ENCODE data around the gene SMAD9.
A peak's percentile ranks its signal among the peaks of the same experiment; 100 is the strongest.

SMAD9 gene

GRCh38 chr13:36919833-36920615, at the start of gene SMAD9:
TSS of gene SMAD9 (minus strand) at chr13:36920238. CDS start at chr13:36879689, 40,549 bp downstream.
- no peak within 1 kb of the TSS for H3K9ac ChIP-seq (ENCODE audit: low read depth, low read length)
- no peaks in the 10 kb centered on the region for H3K36me3 ChIP-seq (ENCODE audit: control insufficient read depth, insufficient read depth, low read length)
- no peak within 1 kb of the TSS for H3K27ac ChIP-seq (ENCODE audit: low read depth, low read length)
- H3K4me3 ChIP-seq (ENCODE audit: low read depth, low read length), result peak within 1 kb of the TSS; percentile 62
- H3K4me1 ChIP-seq (ENCODE audit: control insufficient read depth, insufficient read depth, low read length), result peaks cover 11% of the 10 kb centered on the region; the same call in 1 of the 2 replicates
- peaks cover 50% of the 10 kb centered on the region for H3K27me3 ChIP-seq (ENCODE audit: control insufficient read depth, insufficient read depth, low read length)
- no peaks in the 10 kb centered on the region for H3K9me3 ChIP-seq (ENCODE audit: control insufficient read depth, insufficient read depth, low read length)

DNA sequence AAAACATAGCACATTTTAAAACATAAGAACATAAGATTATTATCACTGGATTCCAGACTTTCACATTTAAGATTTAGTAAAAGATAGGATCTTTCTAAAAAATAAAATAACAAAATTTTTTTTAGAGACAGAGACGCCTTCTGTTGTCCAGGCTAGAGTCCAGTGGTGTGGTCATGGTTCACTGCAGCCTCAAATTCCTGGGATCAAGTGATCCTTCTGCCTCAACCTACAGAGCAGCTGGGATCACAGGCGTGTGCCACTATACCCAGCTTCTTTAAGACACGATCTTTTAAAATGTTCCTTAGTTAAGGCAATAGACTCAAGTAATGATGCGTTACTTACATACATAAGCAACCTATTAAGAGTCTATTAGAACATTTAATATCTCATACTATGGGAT, 46.4 kb upstream of the SMAD9 start:
- Histone ChIP-seq H3K4me1 (ENCODE audit: control insufficient read depth, insufficient read depth, low read length) (no peaks in the 10 kb centered on the region), H3K27me3 (ENCODE audit: control insufficient read depth, insufficient read depth, low read length) (no peaks in the 10 kb centered on the region), H3K9me3 (ENCODE audit: control insufficient read depth, insufficient read depth, low read length) (no peaks in the 10 kb centered on the region), H3K27ac (ENCODE audit: low read depth, low read length) (no peak overlapping the region), H3K36me3 (ENCODE audit: control insufficient read depth, insufficient read depth, low read length) (peaks cover 64% of the 10 kb centered on the region), H3K4me3 (ENCODE audit: low read depth, low read length) (no peak overlapping the region), H3K9ac (ENCODE audit: low read depth, low read length) (no peak overlapping the region)

GRCh38 chr13:36965767-36966166, 45.7 kb upstream of the SMAD9 start:
- Histone ChIP-seq H3K4me3 (ENCODE audit: low read depth, low read length) (no peak overlapping the region), H3K27me3 (ENCODE audit: control insufficient read depth, insufficient read depth, low read length) (no peaks in the 10 kb centered on the region), H3K9ac (ENCODE audit: low read depth, low read length) (no peak overlapping the region), H3K27ac (ENCODE audit: low read depth, low read length) (no peak overlapping the region), H3K4me1 (ENCODE audit: control insufficient read depth, insufficient read depth, low read length) (no peaks in the 10 kb centered on the region), H3K9me3 (ENCODE audit: control insufficient read depth, insufficient read depth, low read length) (no peaks in the 10 kb centered on the region), H3K36me3 (ENCODE audit: control insufficient read depth, insufficient read depth, low read length) (peaks cover 65% of the 10 kb centered on the region)

- H3K9ac ChIP-seq (ENCODE audit: low read depth, low read length), result no peak overlapping the region
- H3K27me3 ChIP-seq (ENCODE audit: control insufficient read depth, insufficient read depth, low read length), result no peaks in the 10 kb centered on the region
- no peak overlapping the region for H3K27ac ChIP-seq (ENCODE audit: low read depth, low read length)
- peaks cover 41% of the 10 kb centered on the region for H3K36me3 ChIP-seq (ENCODE audit: control insufficient read depth, insufficient read depth, low read length)
- no peak overlapping the region for H3K4me3 ChIP-seq (ENCODE audit: low read depth, low read length)
- peaks cover 5% of the 10 kb centered on the region; the same call in 1 of the 2 replicates for H3K4me1 ChIP-seq (ENCODE audit: control insufficient read depth, insufficient read depth, low read length)
- H3K9me3 ChIP-seq (ENCODE audit: control insufficient read depth, insufficient read depth, low read length), result no peaks in the 10 kb centered on the region
These were observed 39.5 kb upstream of the SMAD9 start for GRCh38 chr13:36959456-36960116.

- no peaks in the 10 kb centered on the region for H3K27me3 ChIP-seq (ENCODE audit: control insufficient read depth, insufficient read depth, low read length)
- H3K9ac ChIP-seq (ENCODE audit: low read depth, low read length), result no peak overlapping the region
- H3K4me1 ChIP-seq (ENCODE audit: control insufficient read depth, insufficient read depth, low read length), result peaks cover 5% of the 10 kb centered on the region; the same call in 1 of the 2 replicates
- H3K4me3 ChIP-seq (ENCODE audit: low read depth, low read length), result no peak overlapping the region
- H3K27ac ChIP-seq (ENCODE audit: low read depth, low read length), result no peak overlapping the region
- H3K9me3 ChIP-seq (ENCODE audit: control insufficient read depth, insufficient read depth, low read length), result no peaks in the 10 kb centered on the region
- H3K36me3 ChIP-seq (ENCODE audit: control insufficient read depth, insufficient read depth, low read length), result peaks cover 33% of the 10 kb centered on the region
These were observed 34.5 kb upstream of the SMAD9 start for GRCh38 chr13:36954542-36954941.

DNA sequence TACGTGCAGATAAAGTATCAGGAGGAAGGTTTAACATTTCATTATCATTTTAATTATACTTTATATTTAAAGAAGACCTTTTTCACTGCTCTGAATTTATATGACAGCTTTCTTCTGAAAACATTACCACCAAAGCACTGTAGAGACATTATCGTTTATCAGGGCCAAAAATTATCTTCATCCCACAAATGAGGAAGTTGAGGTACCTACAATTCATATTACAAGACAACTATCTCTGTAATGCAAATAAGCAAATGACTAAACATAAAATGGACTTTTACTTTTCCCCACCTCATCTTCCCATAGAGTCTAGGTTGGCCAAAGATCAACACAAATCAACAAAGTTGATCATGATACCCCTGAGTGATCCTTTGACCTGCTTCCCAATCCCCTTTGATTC, 30.9 kb upstream of the SMAD9 start:
- Histone ChIP-seq H3K4me1 (ENCODE audit: control insufficient read depth, insufficient read depth, low read length) (peaks cover 5% of the 10 kb centered on the region; the same call in 1 of the 2 replicates), H3K36me3 (ENCODE audit: control insufficient read depth, insufficient read depth, low read length) (peaks cover 36% of the 10 kb centered on the region), H3K27ac (ENCODE audit: low read depth, low read length) (no peak overlapping the region)

DNA sequence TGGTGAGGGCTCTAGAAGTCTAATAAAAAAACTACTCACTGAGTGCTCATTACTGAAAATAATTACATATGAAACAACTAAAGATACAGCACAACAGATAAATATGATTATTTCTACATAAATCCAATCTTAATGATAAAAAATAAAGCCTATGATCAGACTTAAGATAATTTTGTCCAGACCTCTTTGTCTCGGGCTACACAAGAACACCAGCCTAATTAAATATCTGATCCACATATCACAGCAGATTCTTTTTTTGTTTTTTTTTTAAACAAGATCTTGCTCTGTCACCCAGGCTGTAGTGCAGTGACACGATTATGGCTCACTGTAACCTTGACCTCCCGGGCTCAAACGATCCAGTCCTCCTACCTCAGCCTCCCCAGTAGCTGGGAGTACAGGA, 30.3 kb upstream of the SMAD9 start:
- Histone ChIP-seq H3K9me3 (ENCODE audit: control insufficient read depth, insufficient read depth, low read length) (no peaks in the 10 kb centered on the region), H3K4me3 (ENCODE audit: low read depth, low read length) (no peak overlapping the region), H3K9ac (ENCODE audit: low read depth, low read length) (no peak overlapping the region), H3K27me3 (ENCODE audit: control insufficient read depth, insufficient read depth, low read length) (no peaks in the 10 kb centered on the region), H3K4me1 (ENCODE audit: control insufficient read depth, insufficient read depth, low read length) (peaks cover 5% of the 10 kb centered on the region; the same call in 1 of the 2 replicates), H3K27ac (ENCODE audit: low read depth, low read length) (no peak overlapping the region), H3K36me3 (ENCODE audit: control insufficient read depth, insufficient read depth, low read length) (peaks cover 36% of the 10 kb centered on the region)

More for the DNA sequence above, 30.9 kb upstream of the SMAD9 start:
- H3K4me3 ChIP-seq (ENCODE audit: low read depth, low read length), result no peak overlapping the region
- no peaks in the 10 kb centered on the region for H3K27me3 ChIP-seq (ENCODE audit: control insufficient read depth, insufficient read depth, low read length)
- H3K9ac ChIP-seq (ENCODE audit: low read depth, low read length), result no peak overlapping the region
- no peaks in the 10 kb centered on the region for H3K9me3 ChIP-seq (ENCODE audit: control insufficient read depth, insufficient read depth, low read length)

GRCh38 chr13:36945078-36945477, 25.0 kb upstream of the SMAD9 start:
- Histone ChIP-seq H3K4me3 (ENCODE audit: low read depth, low read length) (no peak overlapping the region), H3K4me1 (ENCODE audit: control insufficient read depth, insufficient read depth, low read length) (no peaks in the 10 kb centered on the region), H3K36me3 (ENCODE audit: control insufficient read depth, insufficient read depth, low read length) (peaks cover 8% of the 10 kb centered on the region), H3K9ac (ENCODE audit: low read depth, low read length) (no peak overlapping the region), H3K27ac (ENCODE audit: low read depth, low read length) (no peak overlapping the region), H3K9me3 (ENCODE audit: control insufficient read depth, insufficient read depth, low read length) (no peaks in the 10 kb centered on the region), H3K27me3 (ENCODE audit: control insufficient read depth, insufficient read depth, low read length) (no peaks in the 10 kb centered on the region)

- H3K9ac ChIP-seq (ENCODE audit: low read depth, low read length), result no peak overlapping the region
- no peaks in the 10 kb centered on the region for H3K9me3 ChIP-seq (ENCODE audit: control insufficient read depth, insufficient read depth, low read length)
- H3K36me3 ChIP-seq (ENCODE audit: control insufficient read depth, insufficient read depth, low read length), result no peaks in the 10 kb centered on the region
- H3K4me3 ChIP-seq (ENCODE audit: low read depth, low read length), result no peak overlapping the region
- peaks cover 20% of the 10 kb centered on the region for H3K27me3 ChIP-seq (ENCODE audit: control insufficient read depth, insufficient read depth, low read length)
- H3K27ac ChIP-seq (ENCODE audit: low read depth, low read length), result no peak overlapping the region
- no peaks in the 10 kb centered on the region for H3K4me1 ChIP-seq (ENCODE audit: control insufficient read depth, insufficient read depth, low read length)
These were observed 5.6 kb upstream of the SMAD9 start for GRCh38 chr13:36925603-36926002.

DNA sequence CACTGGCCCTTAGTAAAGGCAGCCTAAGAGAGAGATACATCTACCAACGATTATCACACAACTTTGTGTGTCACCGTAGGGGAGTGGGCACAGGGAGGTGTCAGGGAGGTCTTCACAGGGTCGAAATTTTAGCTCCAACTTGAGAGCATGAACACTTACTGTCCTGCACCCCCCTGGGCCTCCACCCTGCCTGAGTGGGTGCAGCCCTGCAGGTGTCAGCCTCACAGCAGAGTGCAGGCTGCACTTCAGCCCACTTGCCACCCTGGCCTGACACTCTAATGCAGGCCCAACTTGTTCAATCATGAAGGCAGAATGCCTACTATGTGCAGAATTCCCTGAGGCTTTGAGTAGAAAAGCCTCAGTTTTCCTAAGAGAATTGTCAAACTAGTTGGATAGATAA, 4.0 kb upstream of the SMAD9 start:
- H3K9ac ChIP-seq (ENCODE audit: low read depth, low read length), result no peak overlapping the region
- H3K9me3 ChIP-seq (ENCODE audit: control insufficient read depth, insufficient read depth, low read length), result no peaks in the 10 kb centered on the region
- no peak overlapping the region for H3K4me3 ChIP-seq (ENCODE audit: low read depth, low read length)
- H3K36me3 ChIP-seq (ENCODE audit: control insufficient read depth, insufficient read depth, low read length), result no peaks in the 10 kb centered on the region
- H3K4me1 ChIP-seq (ENCODE audit: control insufficient read depth, insufficient read depth, low read length), result peaks cover under 1% of the 10 kb centered on the region; the same call in 1 of the 2 replicates
- peaks cover 27% of the 10 kb centered on the region for H3K27me3 ChIP-seq (ENCODE audit: control insufficient read depth, insufficient read depth, low read length)
- no peak overlapping the region for H3K27ac ChIP-seq (ENCODE audit: low read depth, low read length)

- H3K4me1 ChIP-seq (ENCODE audit: control insufficient read depth, insufficient read depth, low read length), result peaks cover 11% of the 10 kb centered on the region; the same call in 1 of the 2 replicates
- H3K27ac ChIP-seq (ENCODE audit: low read depth, low read length), result no peak overlapping the region
- H3K36me3 ChIP-seq (ENCODE audit: control insufficient read depth, insufficient read depth, low read length), result no peaks in the 10 kb centered on the region
- H3K27me3 ChIP-seq (ENCODE audit: control insufficient read depth, insufficient read depth, low read length), result peaks cover 48% of the 10 kb centered on the region
- H3K9me3 ChIP-seq (ENCODE audit: control insufficient read depth, insufficient read depth, low read length), result no peaks in the 10 kb centered on the region
- no peak overlapping the region for H3K4me3 ChIP-seq (ENCODE audit: low read depth, low read length)
- H3K9ac ChIP-seq (ENCODE audit: low read depth, low read length), result no peak overlapping the region
These were observed 1.7 kb upstream of the SMAD9 start for GRCh38 chr13:36921631-36922301.

Measured in HUES48 (cell line).